ENCODE measurements around the gene PTPRN2.
"Not testable (repeated sequence)": the region's sequence is repeated elsewhere in the genome, so short reads cannot be mapped to it uniquely, and the experiment has no call there.

The PTPRN2 gene

GRCh38 chr7:158048569-158048968 is 539.1 kb downstream of the PTPRN2 start:
- TF ChIP-seq, protein P1, sequence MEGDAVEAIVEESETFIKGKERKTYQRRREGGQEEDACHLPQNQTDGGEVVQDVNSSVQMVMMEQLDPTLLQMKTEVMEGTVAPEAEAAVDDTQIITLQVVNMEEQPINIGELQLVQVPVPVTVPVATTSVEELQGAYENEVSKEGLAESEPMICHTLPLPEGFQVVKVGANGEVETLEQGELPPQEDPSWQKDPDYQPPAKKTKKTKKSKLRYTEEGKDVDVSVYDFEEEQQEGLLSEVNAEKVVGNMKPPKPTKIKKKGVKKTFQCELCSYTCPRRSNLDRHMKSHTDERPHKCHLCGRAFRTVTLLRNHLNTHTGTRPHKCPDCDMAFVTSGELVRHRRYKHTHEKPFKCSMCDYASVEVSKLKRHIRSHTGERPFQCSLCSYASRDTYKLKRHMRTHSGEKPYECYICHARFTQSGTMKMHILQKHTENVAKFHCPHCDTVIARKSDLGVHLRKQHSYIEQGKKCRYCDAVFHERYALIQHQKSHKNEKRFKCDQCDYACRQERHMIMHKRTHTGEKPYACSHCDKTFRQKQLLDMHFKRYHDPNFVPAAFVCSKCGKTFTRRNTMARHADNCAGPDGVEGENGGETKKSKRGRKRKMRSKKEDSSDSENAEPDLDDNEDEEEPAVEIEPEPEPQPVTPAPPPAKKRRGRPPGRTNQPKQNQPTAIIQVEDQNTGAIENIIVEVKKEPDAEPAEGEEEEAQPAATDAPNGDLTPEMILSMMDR (IDR thresholded peaks at IDR 0.05; ENCODE audit: control insufficient read depth, extremely low read depth, insufficient read depth) = no peak
- no peak overlapping the region for H3K4me3 ChIP-seq (ENCODE audit: low read depth, low read length)
- DNase-seq (ENCODE audit: low read depth) = no peak

- TF ChIP-seq, protein P1 (IDR thresholded peaks at IDR 0.05; ENCODE audit: control insufficient read depth, extremely low read depth, insufficient read depth) = no peak
- no peak for DNase-seq (ENCODE audit: low read depth)
- no peak overlapping the region for H3K4me3 ChIP-seq (ENCODE audit: low read depth, low read length)
These were observed 540.1 kb downstream of the PTPRN2 start for GRCh38 chr7:158047391-158048059.

DNA sequence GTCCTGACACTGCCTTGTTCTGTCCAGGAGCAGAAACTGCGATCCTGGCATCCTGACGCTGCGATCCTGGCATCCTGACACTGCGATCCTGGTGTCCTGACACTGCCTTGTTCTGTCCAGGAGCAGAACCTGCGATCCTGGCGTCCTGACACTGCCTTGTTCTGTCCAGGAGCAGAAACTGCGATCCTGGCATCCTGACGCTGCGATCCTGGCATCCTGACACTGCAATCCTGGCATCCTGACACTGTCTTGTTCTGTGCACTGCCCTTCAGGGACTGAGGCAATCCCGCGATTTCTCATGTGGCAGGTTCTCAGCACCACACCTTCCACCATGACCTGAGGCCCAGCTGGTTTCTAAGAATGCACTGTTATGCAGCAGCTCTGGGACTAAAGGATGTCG is 541.4 kb downstream of the PTPRN2 start:
- not testable (repeated sequence) for DNase-seq (ENCODE audit: low read depth)

GRCh38 chr7:158044482-158044823 is 543.2 kb downstream of the PTPRN2 start:
- DNase-seq (ENCODE audit: low read depth) = no peak
- TF ChIP-seq, protein P1 (IDR thresholded peaks at IDR 0.05; ENCODE audit: control insufficient read depth, extremely low read depth, insufficient read depth) = no peak

More for the DNA sequence above, 541.4 kb downstream of the PTPRN2 start:
- H3K4me3 ChIP-seq (ENCODE audit: low read depth, low read length) = not testable (repeated sequence)

GRCh38 chr7:158043551-158044481 is 543.8 kb downstream of the PTPRN2 start:
- DNase-seq (ENCODE audit: low read depth) = no peak
- H3K4me3 ChIP-seq (ENCODE audit: low read depth, low read length) = no peak overlapping the region
- TF ChIP-seq, protein P1 (IDR thresholded peaks at IDR 0.05; ENCODE audit: control insufficient read depth, extremely low read depth, insufficient read depth) = no peak

More at GRCh38 chr7:158044482-158044823, 543.2 kb downstream of the PTPRN2 start:
- H3K4me3 ChIP-seq (ENCODE audit: low read depth, low read length) = no peak overlapping the region

DNA sequence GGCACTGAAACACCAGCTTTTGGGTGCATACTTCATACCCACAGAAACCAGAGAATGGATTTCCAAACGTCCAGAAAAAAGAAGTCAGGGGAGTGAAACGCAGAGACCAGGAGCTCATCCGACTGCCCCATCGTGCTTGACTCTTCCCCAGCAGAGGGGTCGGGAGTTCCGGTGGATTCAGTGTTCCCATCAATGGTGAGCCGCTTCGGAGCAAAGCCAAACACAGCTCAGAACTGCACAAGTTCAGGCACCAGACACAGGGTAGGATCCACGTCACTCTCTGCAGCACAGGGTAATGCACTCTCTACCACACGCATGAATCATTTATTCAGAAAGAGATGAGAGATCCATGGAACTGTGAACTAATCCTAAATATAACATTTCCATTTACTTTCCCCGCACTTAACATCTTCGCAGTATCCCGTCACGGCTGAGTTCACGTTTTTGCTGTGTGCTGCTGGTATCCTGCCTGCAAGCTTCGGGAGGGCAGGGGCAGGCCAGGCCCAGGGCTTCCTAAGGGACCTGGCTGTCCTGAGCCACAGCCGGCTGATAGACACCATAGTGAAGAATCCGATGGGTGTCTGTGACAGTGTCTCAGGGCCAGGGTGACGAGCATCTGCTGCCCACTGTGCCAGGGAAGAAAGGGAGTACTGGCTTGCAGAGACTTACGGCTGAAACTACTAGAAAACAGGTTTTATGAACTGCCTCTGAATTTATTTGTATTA is 545.3 kb downstream of the PTPRN2 start:
- TF ChIP-seq, protein P1 (IDR thresholded peaks at IDR 0.05; ENCODE audit: control insufficient read depth, extremely low read depth, insufficient read depth) = no peak
- no peak for DNase-seq (ENCODE audit: low read depth)

GRCh38 chr7:158040199-158040598 is 547.4 kb downstream of the PTPRN2 start:
- TF ChIP-seq, protein P1 (IDR thresholded peaks at IDR 0.05; ENCODE audit: control insufficient read depth, extremely low read depth, insufficient read depth) = no peak
- H3K4me3 ChIP-seq (ENCODE audit: low read depth, low read length) = no peak overlapping the region
- DNase-seq (ENCODE audit: low read depth) = no peak

More for the DNA sequence above, 545.3 kb downstream of the PTPRN2 start:
- no peak overlapping the region for H3K4me3 ChIP-seq (ENCODE audit: low read depth, low read length)

All from LNCaP clone FGC (cell line).